ENCODE results near the gene SPEF2. TPM values are rescaled to one million over a fixed set of nuclear protein-coding genes. Genes with fewer than 3 reads are reported as not detected.

Gene SPEF2
- total RNA-seq, 1 experiment from 2014 or later: 0.87 TPM

- no peak for ATAC-seq
- Histone ChIP-seq H3K36me3 (ENCODE audit: control insufficient read depth, insufficient read depth, low read length) (no peaks in the 10 kb centered on the region), H3K4me1 (ENCODE audit: control insufficient read depth, insufficient read depth, low read length) (no peaks in the 10 kb centered on the region), H3K27ac (ENCODE audit: low read length) (no peak overlapping the region), H3K4me3 (ENCODE audit: low read depth in 2 of 2, low read length in 2 of 2) (no peak overlapping the region), H3K27me3 (ENCODE audit: control insufficient read depth, insufficient read depth, low read length) (no peaks in the 10 kb centered on the region), H3K9me3 (ENCODE audit: control insufficient read depth, insufficient read depth, low read depth, low read length) (no peaks in the 10 kb centered on the region)
- no TSS peak for BruUV-seq (replicated peaks)
- in situ Hi-C loops (cut with HindIII; ENCODE audit: low pct_unique_long_range_greater_than_20kb, low sequenced_read_pairs): no loop called here
- no peak for TF ChIP-seq SIN3A (IDR thresholded peaks at IDR 0.05; ENCODE audit: borderline replicate concordance, insufficient read depth, low read depth, low read length)
- TF ChIP-seq CTCF (IDR thresholded peaks at IDR 0.05): no peak
- TF ChIP-seq TCF7L2 (IDR thresholded peaks at IDR 0.05; ENCODE audit: low read depth, low read length): no peak
- no peak for TF ChIP-seq REST (IDR thresholded peaks at IDR 0.05; ENCODE audit: insufficient read depth in 1 of 2, low read depth in 2 of 2, low read length in 1 of 2)
- ChIA-PET CTCF (no interaction called here), POLR2A (no interaction called here)
- no peak for DNase-seq (ENCODE audit: low read depth, low spot score)
- intact Hi-C loops (cut with micrococcal nuclease; ENCODE audit: unreplicated experiment): no loop called here
Measured at GRCh38 chr5:35707659-35708058, 90.0 kb downstream of the SPEF2 start.

- H3K36me3 ChIP-seq (ENCODE audit: control insufficient read depth, insufficient read depth, low read length): no peaks in the 10 kb centered on the region
- in situ Hi-C loops (cut with HindIII; ENCODE audit: low pct_unique_long_range_greater_than_20kb, low sequenced_read_pairs): no loop called here
- DNase-seq (ENCODE audit: low read depth, low spot score): no peak
- no TSS peak for BruUV-seq (replicated peaks)
- no peak overlapping the region for H3K27ac ChIP-seq (ENCODE audit: low read length)
- ATAC-seq: no peak
- no peaks in the 10 kb centered on the region for H3K27me3 ChIP-seq (ENCODE audit: control insufficient read depth, insufficient read depth, low read length)
- no peaks in the 10 kb centered on the region for H3K9me3 ChIP-seq (ENCODE audit: control insufficient read depth, insufficient read depth, low read depth, low read length)
- H3K4me1 ChIP-seq (ENCODE audit: control insufficient read depth, insufficient read depth, low read length): no peaks in the 10 kb centered on the region
- CTCF ChIA-PET: no interaction called here
- H3K4me3 ChIP-seq (ENCODE audit: low read depth in 2 of 2, low read length in 2 of 2): no peak overlapping the region
- TF ChIP-seq CTCF (IDR thresholded peaks at IDR 0.05): no peak
- no peak for TF ChIP-seq SIN3A (IDR thresholded peaks at IDR 0.05; ENCODE audit: borderline replicate concordance, insufficient read depth, low read depth, low read length)
- no peak for TF ChIP-seq TCF7L2 (IDR thresholded peaks at IDR 0.05; ENCODE audit: low read depth, low read length)
- TF ChIP-seq REST (IDR thresholded peaks at IDR 0.05; ENCODE audit: insufficient read depth in 1 of 2, low read depth in 2 of 2, low read length in 1 of 2): no peak
- POLR2A ChIA-PET: no interaction called here
- intact Hi-C loops (cut with micrococcal nuclease; ENCODE audit: unreplicated experiment): no loop called here
Measured at GRCh38 chr5:35709688-35710087, 92.0 kb downstream of the SPEF2 start.
